OCI-LY7 (cell line): ENCODE data around the gene PGPEP1.

ENCODE experiments used
- EZH2phosphoT487 ChIP-seq: fragments of 200-600 bp; sonication (generic); IDR thresholded peaks from 2 replicates; pipeline ENCODE4 v1.6.1; 2018; ENCODE audit warnings: low read depth, borderline replicate concordance, mild to moderate bottlenecking, mixed run types, antibody characterized with exemption, low read length, moderate library complexity, mixed read lengths
- TF ChIP-seq, protein P1 (sequence below): fragments of 200-600 bp; sonication (generic); conservative IDR thresholded peaks from 2 replicates; pipeline ENCODE4 v1.5.1; 2014; ENCODE audit warnings: mild to moderate bottlenecking, antibody characterized with exemption, low read length, moderate library complexity, mixed read lengths

DNA sequence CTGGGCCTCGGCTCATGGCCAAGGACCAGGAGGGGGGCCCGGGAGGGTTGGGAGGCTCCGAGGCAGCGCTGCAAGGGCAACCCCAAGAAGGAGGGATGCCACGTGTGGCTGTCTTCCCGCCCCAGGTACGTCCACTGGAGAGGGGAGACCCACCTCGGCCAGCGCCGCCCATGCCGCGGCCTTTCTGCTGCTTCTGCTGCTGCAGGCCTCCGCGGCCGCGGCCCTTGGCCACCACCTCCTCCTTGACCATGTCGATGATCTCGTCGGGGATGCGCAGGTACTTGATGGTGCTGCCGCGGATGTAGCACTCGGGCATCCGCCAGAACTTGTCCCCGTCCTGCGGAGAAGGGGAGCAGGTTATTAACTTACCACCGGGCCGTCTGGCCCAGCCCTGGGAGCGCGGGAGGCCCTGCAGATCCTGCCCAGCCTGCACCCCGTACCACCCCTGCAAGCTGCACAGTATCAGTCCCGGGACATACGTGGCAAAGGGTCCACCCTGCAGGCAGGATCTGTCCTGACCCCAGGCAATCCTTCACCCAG, 30.8 kb upstream of the PGPEP1 start:
- TF ChIP-seq, protein P1, sequence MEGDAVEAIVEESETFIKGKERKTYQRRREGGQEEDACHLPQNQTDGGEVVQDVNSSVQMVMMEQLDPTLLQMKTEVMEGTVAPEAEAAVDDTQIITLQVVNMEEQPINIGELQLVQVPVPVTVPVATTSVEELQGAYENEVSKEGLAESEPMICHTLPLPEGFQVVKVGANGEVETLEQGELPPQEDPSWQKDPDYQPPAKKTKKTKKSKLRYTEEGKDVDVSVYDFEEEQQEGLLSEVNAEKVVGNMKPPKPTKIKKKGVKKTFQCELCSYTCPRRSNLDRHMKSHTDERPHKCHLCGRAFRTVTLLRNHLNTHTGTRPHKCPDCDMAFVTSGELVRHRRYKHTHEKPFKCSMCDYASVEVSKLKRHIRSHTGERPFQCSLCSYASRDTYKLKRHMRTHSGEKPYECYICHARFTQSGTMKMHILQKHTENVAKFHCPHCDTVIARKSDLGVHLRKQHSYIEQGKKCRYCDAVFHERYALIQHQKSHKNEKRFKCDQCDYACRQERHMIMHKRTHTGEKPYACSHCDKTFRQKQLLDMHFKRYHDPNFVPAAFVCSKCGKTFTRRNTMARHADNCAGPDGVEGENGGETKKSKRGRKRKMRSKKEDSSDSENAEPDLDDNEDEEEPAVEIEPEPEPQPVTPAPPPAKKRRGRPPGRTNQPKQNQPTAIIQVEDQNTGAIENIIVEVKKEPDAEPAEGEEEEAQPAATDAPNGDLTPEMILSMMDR = no peak
- TF ChIP-seq EZH2phosphoT487 = no peak
